ENCODE results near the gene PRUNE2. TPM values are rescaled to one million over a fixed set of nuclear protein-coding genes. Genes with fewer than 3 reads are reported as not detected.

Gene PRUNE2
- total RNA-seq, 4 donors from 2014 or later: 15.6 to 37.8 (median 26.1) TPM

GRCh38 chr9:76886318-76886717 is 19.6 kb downstream of the PRUNE2 start:
- peak overlapping the region in 1 of 4 donors; percentile 8 for H3K27ac ChIP-seq
- H3K4me1 ChIP-seq: peaks cover 0 to 4% (median 2%) of the 10 kb centered on the region in 4 donors
- no peaks in the 10 kb centered on the region for H3K36me3 ChIP-seq
- H3K27me3 ChIP-seq: no peaks in the 10 kb centered on the region
- no peaks in the 10 kb centered on the region for H3K9me3 ChIP-seq
- H3K4me3 ChIP-seq: no peak overlapping the region
- TF ChIP-seq POLR2A (IDR thresholded peaks at IDR 0.05) (no peak), CTCF (IDR thresholded peaks at IDR 0.05) (no peak)
- no peak for DNase-seq

- no peaks in the 10 kb centered on the region for H3K9me3 ChIP-seq
- peak overlapping the region in 1 of 4 donors; percentile 28 for H3K27ac ChIP-seq
- no peak for TF ChIP-seq CTCF (IDR thresholded peaks at IDR 0.05)
- TF ChIP-seq POLR2A (IDR thresholded peaks at IDR 0.05): no peak
- no peak overlapping the region for H3K4me3 ChIP-seq
- no peaks in the 10 kb centered on the region for H3K36me3 ChIP-seq
- no peaks in the 10 kb centered on the region for H3K27me3 ChIP-seq
- DNase-seq: no peak
- peaks cover 0 to 4% (median 2%) of the 10 kb centered on the region in 4 donors for H3K4me1 ChIP-seq
Measured at GRCh38 chr9:76884823-76885222, 21.1 kb downstream of the PRUNE2 start.

DNA sequence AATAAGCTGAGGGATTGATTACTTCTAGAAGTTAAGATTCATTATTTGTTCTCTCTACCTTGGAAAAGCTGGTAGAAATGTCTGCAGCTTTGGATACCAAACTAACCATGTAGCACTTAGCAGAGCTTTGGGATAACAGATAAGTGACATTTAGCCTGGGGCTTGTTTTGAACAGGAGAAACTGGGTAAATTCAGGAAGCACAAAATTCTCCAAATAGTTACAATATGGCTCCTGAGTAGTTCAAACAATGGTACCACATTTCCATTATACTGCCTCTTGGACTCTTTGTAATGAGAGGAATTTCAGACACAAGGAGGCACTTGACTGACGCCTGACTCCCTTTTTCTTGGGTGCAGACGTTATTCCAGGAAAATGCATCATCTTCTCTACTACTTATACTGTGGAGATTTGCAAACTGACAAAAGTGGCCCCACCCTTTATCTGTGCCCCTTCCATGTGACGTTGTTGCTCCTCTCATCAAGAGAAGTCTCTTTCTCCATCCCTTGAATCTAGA is 22.5 kb downstream of the PRUNE2 start:
- TF ChIP-seq POLR2A (IDR thresholded peaks at IDR 0.05) (no peak), CTCF (IDR thresholded peaks at IDR 0.05) (no peak)
- Histone ChIP-seq H3K36me3 (no peaks in the 10 kb centered on the region), H3K9me3 (no peaks in the 10 kb centered on the region), H3K4me1 (peaks cover 0 to 4% (median 2%) of the 10 kb centered on the region in 4 donors), H3K27me3 (no peaks in the 10 kb centered on the region), H3K4me3 (no peak overlapping the region), H3K27ac (no peak overlapping the region)
- DNase-seq: no peak

DNA sequence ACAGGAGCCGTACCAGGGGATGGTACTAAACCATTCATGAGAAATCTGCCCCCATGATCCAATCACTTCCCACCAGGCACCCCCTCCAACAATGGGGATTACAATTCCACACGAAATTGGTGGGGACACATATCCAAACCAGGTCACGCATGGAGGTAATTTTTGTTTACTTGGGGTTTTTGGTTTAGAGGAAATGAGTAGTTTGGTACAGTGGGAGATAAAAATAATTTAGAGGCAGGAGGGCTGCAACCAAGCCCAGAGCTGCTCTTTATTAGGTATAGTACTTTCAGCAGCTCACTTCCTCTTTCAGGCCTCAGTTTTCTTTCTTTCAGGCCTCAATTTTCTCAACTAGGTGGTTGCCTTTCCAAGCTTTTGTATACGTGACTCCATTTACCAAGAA is 23.2 kb downstream of the PRUNE2 start:
- Histone ChIP-seq H3K9me3 (no peaks in the 10 kb centered on the region), H3K4me1 (peaks cover 0 to 4% (median 2%) of the 10 kb centered on the region in 4 donors), H3K4me3 (no peak overlapping the region), H3K27me3 (no peaks in the 10 kb centered on the region), H3K27ac (no peak overlapping the region), H3K36me3 (no peaks in the 10 kb centered on the region)
- DNase-seq: no peak
- TF ChIP-seq CTCF (IDR thresholded peaks at IDR 0.05) (no peak), POLR2A (IDR thresholded peaks at IDR 0.05) (no peak)

- H3K4me3 ChIP-seq: no peak overlapping the region
- no peaks in the 10 kb centered on the region for H3K9me3 ChIP-seq
- no peak overlapping the region for H3K27ac ChIP-seq
- H3K27me3 ChIP-seq: no peaks in the 10 kb centered on the region
- no peak for DNase-seq
- no peaks in the 10 kb centered on the region for H3K36me3 ChIP-seq
- TF ChIP-seq CTCF (IDR thresholded peaks at IDR 0.05) (no peak), POLR2A (IDR thresholded peaks at IDR 0.05) (no peak)
- no peaks in the 10 kb centered on the region for H3K4me1 ChIP-seq
Measured at GRCh38 chr9:76880210-76880609, 25.7 kb downstream of the PRUNE2 start.

DNA sequence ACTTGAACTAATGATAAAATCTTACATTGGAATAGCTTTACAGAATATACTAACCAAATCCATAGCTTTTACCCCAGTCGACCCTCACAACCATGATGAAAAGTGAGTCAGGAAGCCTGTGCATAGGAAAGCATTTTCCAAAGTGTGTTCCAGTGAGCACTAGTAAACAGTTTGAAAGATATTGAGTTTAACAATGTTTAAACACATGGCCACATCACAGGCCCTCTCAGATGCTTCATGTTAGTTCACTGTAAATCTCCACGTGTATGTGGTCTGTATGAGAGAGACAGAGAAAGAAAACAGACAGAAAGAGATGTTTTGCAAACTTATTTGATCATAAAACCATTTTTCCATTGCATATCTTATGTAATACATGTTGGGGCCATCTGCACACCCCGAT is 27.0 kb downstream of the PRUNE2 start:
- TF ChIP-seq POLR2A (IDR thresholded peaks at IDR 0.05) (no peak), CTCF (IDR thresholded peaks at IDR 0.05) (no peak)
- H3K36me3 ChIP-seq: no peaks in the 10 kb centered on the region
- no peak for DNase-seq
- no peak overlapping the region for H3K4me3 ChIP-seq
- no peaks in the 10 kb centered on the region for H3K4me1 ChIP-seq
- no peaks in the 10 kb centered on the region for H3K9me3 ChIP-seq
- H3K27me3 ChIP-seq: no peaks in the 10 kb centered on the region
- no peak overlapping the region for H3K27ac ChIP-seq

Measured in Peyer's patch (tissue), 4 donors.